BJ (cell line): Measurements from ENCODE around the gene KRT4. TPM values are rescaled to one million over a fixed set of nuclear protein-coding genes. Genes with fewer than 3 reads are reported as not detected.

Experiments
- CTCF ChIA-PET: fragments of 350-600 bp; formaldehyde crosslinking; extraction: SDS; loops from one replicate; lab custom pipeline; 2021; ENCODE audit warnings: antibody characterized with exemption, inconsistent platforms; lab: Yijun Ruan, JAX
- POLR2A ChIA-PET: fragments of 300-600 bp; sonication (Branson Sonifier 250); formaldehyde crosslinking; extraction: SDS; loops from one replicate; lab custom pipeline; 2021; ENCODE audit warnings: antibody characterized with exemption; lab: Charles Lee
- DNase-seq: peaks from one replicate; pipeline ENCODE4 v3.0.0-alpha.2; 2011; ENCODE audit warnings: low read depth
- H3K27me3 ChIP-seq: 2 replicates; pipeline ENCODE4 v1.6.0; 2011; ENCODE audit warnings: low read length; ENCODE audit not compliant: control insufficient read depth, insufficient read depth
- H3K36me3 ChIP-seq: 2 replicates; pipeline ENCODE4 v1.5.1; 2011; ENCODE audit warnings: low read length; ENCODE audit not compliant: control insufficient read depth, insufficient read depth
- H3K4me3 ChIP-seq: 2 replicates; pipeline ENCODE4 v1.5.1; 2011; ENCODE audit warnings: low read depth, mild to moderate bottlenecking, control low read depth, low read length
- CTCF ChIP-seq: IDR thresholded peaks from 2 replicates; pipeline ENCODE4 v1.5.1; 2011; ENCODE audit warnings: low read depth, mild to moderate bottlenecking, control low read depth, inconsistent platforms, low read length, moderate library complexity; ENCODE audit not compliant: insufficient read depth
- polyA plus RNA-seq: library from polyadenylated mRNA; depleted of rRNA; stranded (reverse); fragments of >200 nt; gene quantifications from 2 replicates; pipeline ENCODE4 v1.2.3, GENCODE V29; 2011

The KRT4 gene
- polyA plus RNA-seq, 1 experiment = 0.12 TPM

GRCh38 chr12:52802442-52802841 lies 11.5 kb downstream of the KRT4 start:
- CTCF ChIA-PET = interaction anchor here (1.2 kb wide), 1 partner anchor 11 kb away, joined by 3 read pairs; no protein-coding TSS in a partner anchor
- Histone ChIP-seq H3K4me3 (no peak overlapping the region), H3K27me3 (peaks cover 4% of the 10 kb centered on the region), H3K36me3 (no peaks in the 10 kb centered on the region)
- POLR2A ChIA-PET = no interaction called here
- no peak for TF ChIP-seq CTCF
- no peak for DNase-seq

- peaks cover 4% of the 10 kb centered on the region for H3K27me3 ChIP-seq
- ChIA-PET CTCF (interaction anchor here (1.2 kb wide), 1 partner anchor 11 kb away, joined by 3 read pairs; no protein-coding TSS in a partner anchor), POLR2A (no interaction called here)
- no peaks in the 10 kb centered on the region for H3K36me3 ChIP-seq
- DNase-seq = no peak
- no peak overlapping the region for H3K4me3 ChIP-seq
- TF ChIP-seq CTCF = no peak
Measured at GRCh38 chr12:52801773-52802172, 12.1 kb downstream of the KRT4 start.

- POLR2A ChIA-PET = no interaction called here
- CTCF ChIA-PET = interaction anchor here (1.0 kb wide), 1 partner anchor 19 kb away, joined by 3 read pairs; no protein-coding TSS in a partner anchor
Measured at GRCh38 chr12:52800259-52800917, 13.5 kb downstream of the KRT4 start.

GRCh38 chr12:52799505-52800211 lies 14.3 kb downstream of the KRT4 start:
- ChIA-PET CTCF (no interaction called here), POLR2A (no interaction called here)
- Histone ChIP-seq H3K4me3 (no peak overlapping the region), H3K27me3 (peaks cover 1% of the 10 kb centered on the region), H3K36me3 (no peaks in the 10 kb centered on the region)
- no peak for DNase-seq
- no peak for TF ChIP-seq CTCF

More at GRCh38 chr12:52800259-52800917, 13.5 kb downstream of the KRT4 start:
- peaks cover 1% of the 10 kb centered on the region for H3K27me3 ChIP-seq
- H3K36me3 ChIP-seq = no peaks in the 10 kb centered on the region
- no peak for DNase-seq
- no peak overlapping the region for H3K4me3 ChIP-seq
- no peak for TF ChIP-seq CTCF

- ChIA-PET CTCF (interaction anchor here (0.8 to 1.4 kb wide), 3 partner anchors 9 to 67 kb away, joined by 3 to 4 read pairs (median 3); no protein-coding TSS in a partner anchor), POLR2A (interaction anchor here (0.6 kb wide), 1 partner anchor 27 kb away, joined by 4 read pairs; no protein-coding TSS in a partner anchor)
- no peaks in the 10 kb centered on the region for H3K36me3 ChIP-seq
- no peak overlapping the region for H3K4me3 ChIP-seq
- H3K27me3 ChIP-seq = no peaks in the 10 kb centered on the region; the same call in none of the 2 replicates
- no peak for DNase-seq
- TF ChIP-seq CTCF = no peak
Measured at GRCh38 chr12:52798671-52799504, 15.0 kb downstream of the KRT4 start.
